ENCODE data around the gene CYP2F1.
"Not testable (repeated sequence)": the region's sequence is repeated elsewhere in the genome, so short reads cannot be mapped to it uniquely, and the experiment has no call there.

The CYP2F1 gene

DNA sequence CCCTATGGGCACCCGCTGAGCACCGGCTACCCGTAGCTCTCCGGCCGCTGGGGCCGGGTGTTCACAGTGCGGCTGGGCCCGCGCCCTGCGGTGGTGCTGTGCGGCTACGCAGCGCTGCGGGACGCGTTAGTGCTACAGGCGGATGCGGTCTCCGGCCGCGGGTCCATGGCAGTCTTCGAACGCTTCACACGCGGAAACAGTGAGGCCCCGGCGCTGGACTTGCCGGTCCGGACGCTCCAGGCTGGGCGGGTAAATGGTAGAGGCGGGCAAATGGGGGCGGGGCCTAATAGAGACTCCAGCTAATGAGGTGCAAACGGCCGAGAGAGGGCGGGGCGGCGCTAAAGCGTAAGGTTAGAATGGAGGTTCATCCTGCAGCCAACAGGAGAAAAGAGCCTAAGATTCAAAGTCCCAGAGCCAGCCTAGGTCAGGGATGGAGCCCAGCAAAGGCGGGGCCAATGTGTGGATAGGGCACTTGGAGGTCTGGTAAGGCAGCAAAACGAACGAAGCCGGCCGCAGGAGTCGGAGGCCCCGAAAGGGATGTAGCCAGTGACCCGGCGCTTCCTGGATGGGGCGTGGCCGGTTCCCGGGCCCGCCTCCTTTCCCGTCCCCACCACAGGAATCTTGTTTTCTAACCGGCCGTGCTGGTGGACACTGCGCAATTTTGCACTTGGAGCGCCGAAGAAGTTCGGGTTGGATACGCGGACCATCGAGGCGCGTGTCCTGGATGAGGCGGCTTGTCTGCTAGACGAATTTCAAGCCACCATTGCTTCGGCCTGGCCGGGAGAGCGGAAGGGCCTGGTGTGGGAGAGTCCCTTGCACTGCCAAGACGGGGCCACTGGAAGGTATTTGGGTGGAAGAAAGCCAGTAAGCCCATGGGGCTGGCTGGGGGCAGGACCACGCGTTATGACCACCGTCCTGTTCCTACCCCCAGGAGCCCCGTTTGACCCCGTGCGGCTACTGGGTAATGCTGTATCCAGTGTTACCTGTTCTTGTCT is 21.5 kb downstream of the CYP2F1 start:
- H3K4me1 ChIP-seq (ENCODE audit: insufficient read depth, low read length); H2AFZ ChIP-seq (ENCODE audit: low read depth, low read length); H3K9me3 ChIP-seq (ENCODE audit: low read length); H3K36me3 ChIP-seq (ENCODE audit: insufficient read depth, low read length): not testable (repeated sequence)
- H3K27me3 ChIP-seq (ENCODE audit: insufficient read depth, low read length) = peaks cover 18% of the 10 kb centered on the region
- H3K4me3 ChIP-seq (ENCODE audit: low read length) = peak overlapping the region; percentile 19

DNA sequence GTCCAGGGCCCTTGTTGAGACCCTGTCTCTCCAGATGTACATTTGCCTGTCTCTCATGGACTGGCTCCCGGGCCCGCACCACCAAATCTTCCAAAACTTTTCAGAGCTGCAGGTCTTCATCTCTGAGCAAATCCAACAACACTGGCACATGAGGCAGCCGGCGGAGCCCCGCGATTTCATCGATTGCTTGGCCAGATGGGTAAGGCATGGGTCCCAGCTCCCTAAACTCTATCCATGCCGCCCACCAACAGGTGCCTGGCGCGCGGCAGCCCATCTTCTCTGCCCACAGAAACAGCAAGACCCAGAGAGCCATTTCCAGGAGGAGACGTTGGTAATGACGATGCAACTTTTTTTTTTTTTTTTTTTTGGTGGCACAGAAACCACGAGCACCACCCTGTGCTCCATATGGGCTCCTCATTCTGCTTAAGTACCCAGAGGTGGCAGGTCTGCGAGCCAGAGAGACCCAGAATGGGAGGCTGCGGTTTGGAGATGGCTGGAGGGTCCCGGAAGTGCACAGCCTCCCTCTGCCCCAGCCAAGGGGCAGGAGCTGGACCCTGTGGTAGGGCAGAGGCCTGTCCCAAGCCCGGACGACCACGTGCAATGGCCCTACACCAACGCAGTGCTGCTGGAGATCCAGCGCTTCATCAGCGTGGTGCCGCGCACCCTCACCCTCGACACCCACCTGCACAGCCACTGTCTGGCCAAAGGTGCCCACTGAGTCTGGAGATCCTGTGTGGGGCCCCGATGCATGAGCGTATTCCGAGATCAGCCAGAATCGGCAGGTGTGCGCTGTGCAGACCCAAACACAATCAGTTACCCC is 22.6 kb downstream of the CYP2F1 start:
- Histone ChIP-seq H2AFZ (ENCODE audit: low read depth, low read length) (no peak overlapping the region), H3K9me3 (ENCODE audit: low read length) (peaks cover 5% of the 10 kb centered on the region), H3K4me1 (ENCODE audit: insufficient read depth, low read length) (no peaks in the 10 kb centered on the region), H3K36me3 (ENCODE audit: insufficient read depth, low read length) (no peaks in the 10 kb centered on the region), H3K27me3 (ENCODE audit: insufficient read depth, low read length) (peaks cover 12% of the 10 kb centered on the region), H3K4me3 (ENCODE audit: low read length) (no peak overlapping the region)

DNA sequence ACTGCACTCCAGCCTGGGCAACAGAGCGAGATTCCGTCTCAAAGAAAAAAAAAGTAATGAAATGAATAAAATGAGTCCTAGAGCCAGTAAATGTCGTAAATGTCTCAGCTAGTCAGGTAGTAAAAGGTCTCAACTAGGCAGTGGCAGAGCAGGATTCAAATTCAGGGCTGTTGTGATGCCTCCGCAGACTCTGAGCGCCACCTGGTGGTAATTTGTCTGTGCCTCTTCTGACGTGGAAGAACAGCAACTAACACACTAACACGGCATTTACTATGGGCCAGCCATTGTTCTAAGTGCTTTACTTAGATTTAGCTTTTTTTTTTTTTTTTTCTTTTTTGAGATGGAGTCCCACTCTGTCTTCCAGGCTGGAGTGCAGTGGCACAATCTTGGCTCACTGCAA is 30.2 kb downstream of the CYP2F1 start:
- Histone ChIP-seq H3K36me3 (ENCODE audit: insufficient read depth, low read length) (no peaks in the 10 kb centered on the region), H3K4me1 (ENCODE audit: insufficient read depth, low read length) (no peaks in the 10 kb centered on the region), H3K27me3 (ENCODE audit: insufficient read depth, low read length) (no peaks in the 10 kb centered on the region)

DNA sequence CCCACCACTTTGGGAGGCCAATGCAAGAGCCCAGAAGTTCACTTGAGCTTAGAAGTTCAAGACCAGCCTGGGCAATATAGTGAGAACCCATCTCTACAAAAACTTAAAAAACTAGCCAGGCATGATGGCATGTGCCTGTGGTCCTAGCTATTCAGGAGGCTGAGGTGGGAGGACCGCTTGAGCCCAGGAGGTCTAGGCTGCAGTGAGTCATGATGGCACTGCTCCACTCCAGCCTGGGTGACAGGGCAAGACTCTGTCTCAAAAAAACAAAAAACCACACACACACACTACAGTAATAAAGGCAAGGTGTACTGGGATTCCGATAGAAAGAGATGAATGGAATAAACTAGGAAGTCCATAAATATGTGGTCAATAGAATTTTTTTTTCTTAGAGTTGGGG is 35.6 kb downstream of the CYP2F1 start:
- H3K4me3 ChIP-seq (ENCODE audit: low read length) = no peak overlapping the region
- no peak overlapping the region for H2AFZ ChIP-seq (ENCODE audit: low read depth, low read length)
- H3K9me3 ChIP-seq (ENCODE audit: low read length) = no peaks in the 10 kb centered on the region
- no peaks in the 10 kb centered on the region for H3K4me1 ChIP-seq (ENCODE audit: insufficient read depth, low read length)
- no peaks in the 10 kb centered on the region for H3K36me3 ChIP-seq (ENCODE audit: insufficient read depth, low read length)
- no peaks in the 10 kb centered on the region for H3K27me3 ChIP-seq (ENCODE audit: insufficient read depth, low read length)

More for the DNA sequence above, 30.2 kb downstream of the CYP2F1 start:
- Histone ChIP-seq H3K4me3 (ENCODE audit: low read length) (no peak overlapping the region), H3K9me3 (ENCODE audit: low read length) (no peaks in the 10 kb centered on the region), H2AFZ (ENCODE audit: low read depth, low read length) (no peak overlapping the region)

DNA sequence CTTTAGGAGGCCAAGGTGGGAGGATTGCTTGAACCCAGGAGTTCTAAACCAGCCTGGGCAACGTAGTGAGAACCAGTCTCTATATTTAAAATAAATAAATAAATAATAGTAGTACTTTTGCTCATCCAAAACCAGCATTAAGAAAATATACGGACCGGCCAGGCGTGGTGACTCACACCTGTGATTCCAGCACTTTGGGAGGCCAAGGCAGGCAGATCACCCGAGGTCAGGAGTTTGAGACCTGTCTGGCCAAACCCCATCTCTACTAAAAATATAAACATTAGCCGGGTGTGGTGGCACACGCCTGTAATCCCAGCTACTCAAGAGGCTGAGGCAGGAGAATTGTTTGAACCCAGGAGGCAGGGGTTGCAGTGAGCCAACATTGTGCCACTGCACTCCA is 36.8 kb downstream of the CYP2F1 start:
- H3K4me1 ChIP-seq (ENCODE audit: insufficient read depth, low read length); H2AFZ ChIP-seq (ENCODE audit: low read depth, low read length); H3K36me3 ChIP-seq (ENCODE audit: insufficient read depth, low read length); H3K9me3 ChIP-seq (ENCODE audit: low read length); H3K27me3 ChIP-seq (ENCODE audit: insufficient read depth, low read length); H3K4me3 ChIP-seq (ENCODE audit: low read length): not testable (repeated sequence)

DNA sequence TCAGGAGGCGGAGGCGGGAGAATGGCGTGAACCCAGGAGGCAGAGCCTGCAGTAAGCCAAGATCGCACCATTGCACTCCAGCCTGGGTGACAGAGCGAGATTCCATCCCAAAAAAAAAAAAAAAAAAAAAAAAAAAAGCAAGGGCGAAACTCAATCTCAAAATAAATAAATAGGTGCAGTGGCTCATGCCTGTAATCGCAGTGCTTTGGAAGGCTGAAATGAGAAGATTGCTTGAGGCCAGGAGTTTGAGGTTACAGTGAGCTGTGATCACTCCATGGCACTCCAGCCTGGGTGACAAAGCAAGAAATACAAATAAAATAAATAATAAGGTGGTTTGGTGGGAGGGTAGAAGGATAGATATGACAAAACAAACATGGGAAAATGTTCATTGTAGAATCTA is 39.8 kb downstream of the CYP2F1 start:
- no peaks in the 10 kb centered on the region for H3K4me1 ChIP-seq (ENCODE audit: insufficient read depth, low read length)
- no peak overlapping the region for H2AFZ ChIP-seq (ENCODE audit: low read depth, low read length)
- no peaks in the 10 kb centered on the region for H3K27me3 ChIP-seq (ENCODE audit: insufficient read depth, low read length)
- no peaks in the 10 kb centered on the region for H3K9me3 ChIP-seq (ENCODE audit: low read length)
- H3K4me3 ChIP-seq (ENCODE audit: low read length) = no peak overlapping the region
- H3K36me3 ChIP-seq (ENCODE audit: insufficient read depth, low read length) = no peaks in the 10 kb centered on the region

DNA sequence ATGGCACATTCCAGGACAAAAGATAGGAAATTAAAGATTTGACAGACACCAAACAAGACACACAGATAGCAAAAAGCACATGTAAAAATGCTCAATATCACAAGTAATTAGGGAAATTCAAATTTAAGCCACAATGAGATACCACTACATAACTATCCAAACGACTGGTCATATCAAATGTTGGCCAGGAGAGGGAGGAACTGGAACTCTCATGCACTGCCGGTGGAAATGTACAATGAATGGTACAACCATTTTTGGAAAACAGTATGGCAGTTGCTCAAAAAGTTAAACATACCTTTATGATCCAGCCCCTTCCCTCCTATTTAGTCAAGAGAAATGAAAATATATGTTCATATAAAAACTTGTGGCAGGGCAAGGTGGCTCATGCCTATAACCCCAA is 42.0 kb downstream of the CYP2F1 start:
- no peaks in the 10 kb centered on the region for H3K36me3 ChIP-seq (ENCODE audit: insufficient read depth, low read length)
- no peaks in the 10 kb centered on the region for H3K4me1 ChIP-seq (ENCODE audit: insufficient read depth, low read length)
- no peak overlapping the region for H2AFZ ChIP-seq (ENCODE audit: low read depth, low read length)
- no peaks in the 10 kb centered on the region for H3K27me3 ChIP-seq (ENCODE audit: insufficient read depth, low read length)
- no peak overlapping the region for H3K4me3 ChIP-seq (ENCODE audit: low read length)
- H3K9me3 ChIP-seq (ENCODE audit: low read length) = no peaks in the 10 kb centered on the region

DNA sequence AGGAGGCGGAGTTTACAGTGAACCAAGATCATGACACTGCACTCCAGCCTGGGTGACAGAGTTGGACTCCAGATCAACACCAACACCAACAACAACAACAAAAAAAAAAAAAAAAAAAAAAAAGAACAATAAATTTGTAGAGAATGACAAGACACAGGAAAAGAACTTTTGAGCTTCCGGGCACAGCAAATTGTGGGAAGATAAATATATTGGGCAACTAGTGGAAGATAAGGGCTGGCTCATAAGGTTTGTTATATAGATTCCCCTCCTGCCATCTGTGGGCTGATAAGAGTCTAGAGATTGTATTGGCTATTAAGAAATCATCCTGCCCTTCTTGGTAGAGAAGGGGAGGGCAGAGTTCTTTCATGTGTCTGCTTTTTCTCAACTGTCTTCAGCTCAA is 45.6 kb downstream of the CYP2F1 start:
- Histone ChIP-seq H3K4me1 (ENCODE audit: insufficient read depth, low read length) (no peaks in the 10 kb centered on the region), H3K36me3 (ENCODE audit: insufficient read depth, low read length) (no peaks in the 10 kb centered on the region), H3K9me3 (ENCODE audit: low read length) (no peaks in the 10 kb centered on the region), H3K4me3 (ENCODE audit: low read length) (no peak overlapping the region), H3K27me3 (ENCODE audit: insufficient read depth, low read length) (no peaks in the 10 kb centered on the region), H2AFZ (ENCODE audit: low read depth, low read length) (no peak overlapping the region)

DNA sequence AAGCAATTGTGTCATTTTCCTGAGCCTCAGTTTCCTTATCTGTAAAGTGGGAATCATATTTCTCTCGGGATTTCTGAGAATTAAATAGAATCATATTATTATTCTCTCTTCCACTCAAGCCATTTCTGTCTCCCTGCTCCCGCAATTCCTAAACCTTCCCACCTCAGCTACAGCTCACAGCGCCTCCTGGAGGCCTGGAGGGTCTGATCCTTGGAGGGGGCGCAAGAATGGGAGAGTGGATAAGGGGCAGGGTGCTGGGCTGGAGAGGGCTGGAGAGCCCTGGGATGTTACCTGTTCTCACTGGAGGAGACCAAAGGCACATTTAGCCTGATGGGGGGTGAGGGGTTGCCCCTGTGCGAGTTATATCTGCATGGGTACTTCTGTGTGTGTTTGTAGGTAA is 47.7 kb downstream of the CYP2F1 start:
- H3K9me3 ChIP-seq (ENCODE audit: low read length) = no peaks in the 10 kb centered on the region
- no peak overlapping the region for H3K4me3 ChIP-seq (ENCODE audit: low read length)
- H3K27me3 ChIP-seq (ENCODE audit: insufficient read depth, low read length) = no peaks in the 10 kb centered on the region
- no peak overlapping the region for H2AFZ ChIP-seq (ENCODE audit: low read depth, low read length)
- H3K4me1 ChIP-seq (ENCODE audit: insufficient read depth, low read length) = no peaks in the 10 kb centered on the region
- no peaks in the 10 kb centered on the region for H3K36me3 ChIP-seq (ENCODE audit: insufficient read depth, low read length)

DNA sequence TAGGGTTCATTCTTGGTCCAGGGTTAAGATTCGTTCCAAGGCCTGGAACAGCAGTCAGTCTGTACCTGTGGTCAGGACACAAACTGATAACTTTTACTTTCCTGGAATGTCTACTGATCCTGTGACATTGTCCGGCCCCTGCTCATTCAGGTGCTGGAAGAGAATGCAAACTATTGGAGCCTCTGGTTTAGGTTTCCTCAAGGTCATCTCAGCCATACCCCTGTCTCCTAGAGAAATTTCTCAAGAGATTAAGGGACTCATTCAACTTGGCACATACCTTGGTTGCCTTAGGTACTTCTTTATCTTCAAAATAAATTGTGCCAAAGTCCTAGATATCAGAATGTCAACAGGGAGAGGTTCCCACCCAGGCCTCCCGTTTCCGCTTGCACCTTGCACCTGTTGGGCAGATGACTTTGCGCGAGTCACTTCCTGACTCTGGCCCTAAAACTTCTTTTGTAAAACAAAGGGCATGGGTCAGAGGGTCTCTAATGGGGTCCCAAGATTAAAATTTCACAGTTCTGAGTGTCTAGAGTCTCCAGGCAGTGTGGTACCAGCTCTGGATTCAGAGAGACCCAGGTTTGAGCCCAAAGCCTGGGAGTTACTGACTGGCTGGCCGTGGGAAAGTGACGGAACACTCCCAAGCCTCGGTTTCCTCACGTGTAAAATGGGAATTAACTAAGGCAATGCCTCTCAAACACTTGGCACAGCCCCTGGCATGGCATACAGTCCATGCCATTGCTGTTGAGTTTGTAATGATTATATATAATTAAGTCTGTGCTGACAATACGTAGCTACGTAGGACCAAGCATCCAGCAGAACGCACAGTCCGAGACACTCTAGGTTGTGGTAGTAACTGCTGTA is 52.9 kb downstream of the CYP2F1 start:
- Histone ChIP-seq H3K4me3 (ENCODE audit: low read length) (no peak overlapping the region), H3K36me3 (ENCODE audit: insufficient read depth, low read length) (no peaks in the 10 kb centered on the region), H3K9me3 (ENCODE audit: low read length) (no peaks in the 10 kb centered on the region), H3K27me3 (ENCODE audit: insufficient read depth, low read length) (peaks cover 2% of the 10 kb centered on the region), H3K4me1 (ENCODE audit: insufficient read depth, low read length) (no peaks in the 10 kb centered on the region), H2AFZ (ENCODE audit: low read depth, low read length) (no peak overlapping the region)

DNA sequence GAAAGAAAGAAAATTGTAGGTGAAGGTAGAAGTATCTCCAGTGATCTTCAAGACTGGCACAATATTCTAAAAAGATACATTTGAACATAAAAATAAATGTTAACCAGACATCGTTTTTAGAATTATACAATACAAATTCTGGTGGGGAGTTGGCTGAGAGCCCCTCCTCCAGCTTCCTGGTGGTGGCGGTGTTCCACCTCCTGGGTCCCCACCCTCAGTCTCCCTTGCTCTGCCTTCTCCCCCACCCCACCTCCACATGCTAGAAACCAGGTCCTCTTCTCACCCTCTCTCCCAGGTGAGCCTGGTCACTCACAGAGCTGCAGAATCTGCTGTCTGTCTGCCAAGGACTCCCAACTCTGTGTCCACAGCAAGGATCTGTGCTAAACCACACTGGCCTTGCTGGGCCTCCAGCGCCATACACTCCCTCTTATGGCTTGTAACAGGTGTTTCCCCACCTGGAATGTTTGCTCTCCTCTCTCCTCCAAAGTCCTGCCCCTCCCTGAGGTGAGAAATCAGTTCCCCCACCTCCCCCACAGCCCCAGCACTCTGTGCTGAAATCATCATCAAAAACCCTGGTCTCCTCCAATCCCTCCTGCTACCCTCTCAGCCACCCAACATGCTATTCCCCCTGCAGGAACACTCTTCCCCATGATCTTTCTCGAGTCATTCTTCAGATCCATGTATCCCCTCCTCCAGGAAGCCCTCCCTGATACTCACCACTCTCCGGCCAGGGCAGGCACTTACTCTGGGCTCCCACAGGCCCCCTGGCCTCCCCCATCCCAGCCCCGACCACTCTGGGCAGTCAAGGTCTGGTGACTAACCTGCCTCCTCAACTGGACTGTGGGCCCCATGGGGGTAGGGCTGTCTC is 58.3 kb downstream of the CYP2F1 start:
- Histone ChIP-seq H3K9me3 (ENCODE audit: low read length) (no peaks in the 10 kb centered on the region), H2AFZ (ENCODE audit: low read depth, low read length) (no peak overlapping the region), H3K4me3 (ENCODE audit: low read length) (no peak overlapping the region), H3K36me3 (ENCODE audit: insufficient read depth, low read length) (no peaks in the 10 kb centered on the region), H3K27me3 (ENCODE audit: insufficient read depth, low read length) (peaks cover 2% of the 10 kb centered on the region), H3K4me1 (ENCODE audit: insufficient read depth, low read length) (peaks cover 5% of the 10 kb centered on the region)

DNA sequence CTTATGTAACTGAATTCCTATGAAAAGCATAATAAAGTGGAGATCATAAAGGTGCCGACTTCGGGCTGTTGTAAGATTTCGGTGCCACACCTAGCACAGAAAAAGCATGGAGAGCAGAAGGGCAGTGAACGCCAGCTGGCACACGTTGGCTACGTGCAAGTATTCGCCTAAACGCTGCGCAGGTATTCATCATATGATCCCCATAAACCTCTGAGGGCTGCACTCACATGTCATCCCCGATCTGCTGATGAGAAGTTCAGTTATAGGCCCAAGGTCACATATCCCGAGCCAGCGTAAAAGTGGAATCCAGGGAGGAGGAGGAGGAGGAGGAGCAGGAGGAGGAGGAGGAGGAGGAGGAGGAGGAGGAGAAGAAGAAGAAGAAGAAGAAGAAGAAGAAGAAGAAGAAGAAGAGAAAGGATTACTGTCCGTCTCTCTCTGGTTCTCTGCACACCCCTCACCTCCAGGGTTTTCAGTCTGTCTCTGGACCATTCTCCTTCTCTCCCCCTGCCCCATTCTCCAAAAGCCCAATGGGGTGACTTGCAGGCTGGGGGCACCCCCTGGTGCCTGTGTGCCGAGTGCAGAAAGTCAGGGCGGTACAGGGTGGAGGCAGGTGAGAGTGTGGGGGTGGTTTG is 60.2 kb downstream of the CYP2F1 start:
- Histone ChIP-seq H3K27me3 (ENCODE audit: insufficient read depth, low read length) (peaks cover 2% of the 10 kb centered on the region), H3K9me3 (ENCODE audit: low read length) (no peaks in the 10 kb centered on the region), H2AFZ (ENCODE audit: low read depth, low read length) (no peak overlapping the region), H3K4me1 (ENCODE audit: insufficient read depth, low read length) (peaks cover 5% of the 10 kb centered on the region), H3K36me3 (ENCODE audit: insufficient read depth, low read length) (no peaks in the 10 kb centered on the region), H3K4me3 (ENCODE audit: low read length) (no peak overlapping the region)

Measured in neuron (in vitro differentiated cells).